ENCODE data around the gene COL11A2.

Gene COL11A2

GRCh38 chr6:33120001-33120400 is 72.3 kb downstream of the COL11A2 start:
- DNase-seq, result no peak

- DNase-seq, result peak in 2 of 56 donors; percentile 11 to 23
These were observed 73.6 kb downstream of the COL11A2 start for GRCh38 chr6:33118525-33119123.

GRCh38 chr6:33117811-33118277 is 74.4 kb downstream of the COL11A2 start:
- DNase-seq, result no peak

- peak in 6 of 56 donors; percentile 3 to 40 (median 12) for DNase-seq
These were observed 75.2 kb downstream of the COL11A2 start for GRCh38 chr6:33116841-33117711.

GRCh38 chr6:33116417-33116816 is 75.8 kb downstream of the COL11A2 start:
- DNase-seq, result peak in 1 of 56 donors; percentile 3

GRCh38 chr6:33114406-33114805 is 77.9 kb downstream of the COL11A2 start:
- no peak for DNase-seq

- no peak for DNase-seq
These were observed 78.5 kb downstream of the COL11A2 start for GRCh38 chr6:33113755-33114154.

Data from amygdala (tissue), 56 donors.